Common myeloid progenitor, CD34-positive (primary cell): ENCODE results near the gene RPL13.
"Not testable (repeated sequence)": the region's sequence is repeated elsewhere in the genome, so short reads cannot be mapped to it uniquely, and the experiment has no call there.

ENCODE experiments used
- CTCF ChIA-PET: fragments of 350-600 bp; sonication (Branson Sonifier 250); formaldehyde crosslinking; loops from one replicate; lab custom pipeline; 2021; ENCODE audit warnings: antibody characterized with exemption; lab: Charles Lee
- POLR2A ChIA-PET: fragments of 350-600 bp; sonication (Branson Sonifier 250); formaldehyde crosslinking; loops from one replicate; lab custom pipeline; 2021; ENCODE audit warnings: antibody characterized with exemption; lab: Charles Lee
- DNase-seq, 3 donors: peaks; one replicate each; pipeline versions ENCODE4 v3.0.0 to v3.0.0-alpha.2; 2013
- H3K27ac ChIP-seq, 2 experiments: 1 replicate in 1 of 2; 2 replicates in 1 of 2; pipeline ENCODE4 v1.7.0; 2013; ENCODE audit warnings: inconsistent platforms in 2 of 2, low read length in 2 of 2, mild to moderate bottlenecking in 2 of 2, low read depth in 1 of 2, moderate library complexity in 1 of 2; ENCODE audit not compliant: severe bottlenecking in 2 of 2, insufficient read depth in 1 of 2, poor library complexity in 1 of 2
- H3K27me3 ChIP-seq, 5 experiments: replicated peaks in 2 of 5; 1 replicate in 3 of 5; 2 replicates in 2 of 5; pipeline versions ENCODE4 v1.6.1 to v1.7.0; 2013; ENCODE audit warnings: low read length in 4 of 5, mild to moderate bottlenecking in 2 of 5, moderate library complexity in 2 of 5, inconsistent platforms in 1 of 5; ENCODE audit not compliant: insufficient read depth in 5 of 5, control insufficient read depth in 4 of 5
- H3K36me3 ChIP-seq, 4 experiments: 1 replicate in 2 of 4; 2 replicates in 2 of 4; pipeline versions ENCODE4 v1.6.1 to v1.7.0; 2013; ENCODE audit warnings: low read length in 3 of 4, control low read depth in 1 of 4, mild to moderate bottlenecking in 1 of 4; ENCODE audit not compliant: control insufficient read depth in 4 of 4, insufficient read depth in 4 of 4
- H3K4me1 ChIP-seq, 4 experiments: 1 replicate in 3 of 4; 2 replicates in 1 of 4; pipeline versions ENCODE4 v1.6.1 to v1.7.1; 2013; ENCODE audit warnings: low read length in 3 of 4, mild to moderate bottlenecking in 3 of 4, control low read depth in 1 of 4, inconsistent platforms in 1 of 4, moderate library complexity in 1 of 4; ENCODE audit not compliant: control insufficient read depth in 4 of 4, insufficient read depth in 4 of 4; ENCODE audit errors: control extremely low read depth in 1 of 4
- H3K4me3 ChIP-seq, 7 experiments: 1 replicate in 4 of 7; 2 replicates in 3 of 7; pipeline versions ENCODE4 v1.5.1 to v1.7.0; 2013; ENCODE audit warnings: mild to moderate bottlenecking in 7 of 7, low read length in 6 of 7, moderate library complexity in 6 of 7, inconsistent platforms in 2 of 7, low read depth in 2 of 7, control low read depth in 1 of 7; ENCODE audit not compliant: insufficient read depth in 4 of 7, control insufficient read depth in 1 of 7; ENCODE audit errors: extremely low read depth in 1 of 7
- H3K9me3 ChIP-seq, 5 experiments: 1 replicate in 4 of 5; 2 replicates in 1 of 5; pipeline versions ENCODE4 v1.6.1 to v1.7.1; 2013; ENCODE audit warnings: low read length in 4 of 5, mild to moderate bottlenecking in 2 of 5, inconsistent platforms in 1 of 5, low read depth in 1 of 5, moderate library complexity in 1 of 5; ENCODE audit not compliant: control insufficient read depth in 4 of 5, insufficient read depth in 2 of 5; ENCODE audit errors: control extremely low read depth in 1 of 5
- WGBS: methylation state at CpG from one replicate; pipeline ENCODE4 v1.1.5; 2013; ENCODE audit not compliant: insufficient coverage; 5-methylcytosine and 5-hydroxymethylcytosine counted together

The RPL13 gene

DNA sequence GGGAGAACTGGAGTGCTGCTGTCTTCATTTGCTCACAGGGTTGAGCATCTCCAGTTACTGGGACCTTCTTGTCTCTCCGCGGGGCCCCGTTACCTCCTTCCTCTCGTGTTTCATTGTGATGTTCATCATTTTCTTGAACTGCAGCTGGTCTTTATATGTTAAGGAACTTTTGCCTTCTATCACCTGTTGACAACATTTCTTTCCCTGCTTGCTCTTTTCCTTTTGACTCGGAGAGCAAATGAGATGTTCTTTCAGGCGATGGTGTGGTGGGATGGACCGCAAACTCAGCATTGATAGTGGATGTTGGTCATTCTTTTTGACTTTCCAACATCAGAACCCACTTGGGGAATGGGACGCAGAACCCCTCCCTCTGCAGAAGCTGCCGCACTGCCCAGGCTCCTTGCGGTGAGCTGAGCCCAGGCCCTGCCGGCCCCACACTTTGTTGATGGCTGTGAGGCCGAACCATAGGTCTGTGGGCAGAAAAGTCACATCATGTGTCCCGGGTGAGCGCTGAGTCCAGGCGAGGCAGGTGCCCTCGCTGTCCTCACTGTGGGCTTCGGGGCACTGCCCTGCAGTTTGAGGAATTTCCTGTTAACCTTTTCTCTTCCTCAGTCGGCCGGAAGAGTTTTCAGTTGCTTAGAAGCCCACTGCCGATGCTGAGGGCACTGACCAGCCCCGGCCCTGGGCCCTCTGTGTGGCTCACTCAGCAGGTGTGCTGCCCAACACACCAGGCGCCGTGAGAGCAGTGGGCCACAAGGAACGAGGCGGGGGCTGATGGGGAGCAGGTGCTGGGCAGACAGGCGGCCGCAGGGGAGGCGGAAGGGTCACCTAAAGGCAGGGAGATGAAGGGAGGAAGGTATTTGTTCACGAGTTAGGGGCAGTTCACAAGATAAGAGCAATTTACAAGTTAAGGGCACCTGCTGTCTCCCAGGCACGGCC is 7.4 kb downstream of the RPL13 start:
- Histone ChIP-seq H3K9me3 (no peaks in the 10 kb centered on the region), H3K4me3 (no peak overlapping the region), H3K36me3 (peaks cover 5 to 21% (median 20%) of the 10 kb centered on the region in 4 experiments), H3K27me3 (no peaks in the 10 kb centered on the region), H3K27ac (no peak overlapping the region), H3K4me1 (peaks cover 0 to 50% (median 49%) of the 10 kb centered on the region in 4 experiments)
- no peak for DNase-seq
- 97% methylated on average over 26 of the region's 30 CpGs for WGBS
- ChIA-PET CTCF (interaction anchor here (0.6 to 1.3 kb wide), 2 partner anchors 12 to 16 kb away, joined by 3 read pairs; no protein-coding TSS in a partner anchor), POLR2A (no interaction called here)

DNA sequence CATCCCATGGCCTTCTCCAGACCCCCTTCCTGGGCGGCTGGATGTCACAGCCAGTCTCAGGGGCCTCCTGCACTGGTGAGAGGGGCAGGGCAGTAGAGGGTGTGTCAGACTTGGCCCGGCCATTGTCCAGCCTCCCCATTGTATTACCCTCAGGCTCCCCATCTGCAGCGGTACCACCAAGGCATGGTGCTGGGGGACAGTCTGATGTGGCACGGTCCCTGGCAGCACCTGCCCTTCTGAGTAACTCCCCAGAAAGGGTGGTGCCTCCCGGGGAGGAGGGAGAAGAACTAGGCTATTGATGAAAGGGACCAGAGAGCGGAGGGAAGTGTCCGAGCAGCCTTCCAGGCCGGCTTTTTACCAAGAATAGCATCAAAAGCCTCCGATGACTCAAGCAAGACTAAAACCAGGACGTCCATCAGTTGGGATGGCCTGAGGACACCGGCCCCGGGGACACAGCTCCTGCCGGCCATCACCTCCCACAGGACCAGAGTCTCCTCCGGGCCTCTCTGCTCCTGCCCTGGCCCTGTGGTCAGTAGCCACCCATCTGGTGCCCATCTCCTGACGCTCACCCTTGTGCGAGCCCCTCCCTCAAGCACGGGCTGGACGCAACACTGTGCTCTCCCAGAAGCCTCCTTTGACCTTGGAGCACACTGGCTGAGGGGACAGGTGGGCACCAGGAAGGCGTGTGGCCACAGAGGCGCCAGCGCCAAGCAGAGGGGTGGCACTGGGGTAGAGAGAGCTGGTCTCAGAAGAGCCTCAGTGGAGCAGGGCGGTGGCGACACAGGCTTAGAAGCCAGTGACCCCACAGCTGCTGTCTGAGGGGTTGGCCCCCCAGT is 9.2 kb downstream of the RPL13 start:
- H3K9me3 ChIP-seq: no peaks in the 10 kb centered on the region
- WGBS: 98% methylated on average over 20 of the region's 23 CpGs
- H3K36me3 ChIP-seq: peaks cover 0 to 5% (median 2%) of the 10 kb centered on the region in 4 experiments
- POLR2A ChIA-PET: interaction anchor here (0.6 kb wide), 2 partner anchors 33 to 41 kb away, joined by 3 to 4 read pairs; no protein-coding TSS in a partner anchor
- DNase-seq: no peak
- CTCF ChIA-PET: interaction anchor here (1.3 kb wide), 1 partner anchor 18 kb away, joined by 3 read pairs; no protein-coding TSS in a partner anchor
- H3K27ac ChIP-seq: no peak overlapping the region
- no peak overlapping the region for H3K4me3 ChIP-seq
- peaks cover 0 to 45% (median 41%) of the 10 kb centered on the region in 4 experiments for H3K4me1 ChIP-seq
- peaks cover 0 to 11% (median 0%) of the 10 kb centered on the region in 5 experiments for H3K27me3 ChIP-seq

DNA sequence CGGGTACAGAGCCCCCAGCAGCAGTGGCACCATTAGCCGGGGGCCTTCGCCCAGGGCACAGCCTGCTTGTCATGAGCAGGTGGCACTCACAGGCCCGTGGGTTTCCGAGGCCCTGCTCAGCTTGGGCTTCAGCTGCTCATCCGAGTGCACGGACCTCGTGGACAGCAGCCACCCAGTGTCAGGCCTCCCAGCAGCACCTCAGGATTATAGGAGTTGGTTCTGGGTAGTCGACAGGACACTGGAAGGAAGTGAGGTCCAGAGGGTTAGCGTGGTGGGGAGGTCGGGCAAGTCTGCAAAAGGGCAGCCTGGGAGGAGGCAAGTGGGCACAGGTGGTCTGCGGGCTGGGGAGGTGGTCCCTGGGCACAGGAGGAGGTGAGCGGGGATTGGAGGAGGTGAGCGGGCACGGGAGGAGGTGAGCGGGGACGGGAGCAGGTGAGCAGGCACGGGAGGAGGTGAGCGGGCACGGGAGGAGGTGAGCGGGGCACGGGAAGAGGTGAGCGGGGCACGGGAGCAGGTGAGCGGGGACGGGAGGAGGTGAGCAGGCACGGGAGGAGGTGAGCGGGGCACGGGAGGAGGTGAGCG is 10.0 kb downstream of the RPL13 start:
- H3K27ac ChIP-seq: no peak overlapping the region
- peaks cover 0 to 18% (median 2%) of the 10 kb centered on the region in 5 experiments for H3K27me3 ChIP-seq
- ChIA-PET CTCF (no interaction called here), POLR2A (interaction anchor here (0.6 kb wide), 2 partner anchors 32 to 42 kb away, joined by 3 to 4 read pairs; no protein-coding TSS in a partner anchor)
- no peak for DNase-seq
- no peak overlapping the region for H3K4me3 ChIP-seq
- peaks cover 0 to 5% (median 0%) of the 10 kb centered on the region in 4 experiments for H3K36me3 ChIP-seq
- no peaks in the 10 kb centered on the region for H3K9me3 ChIP-seq
- H3K4me1 ChIP-seq: peaks cover 0 to 45% (median 40%) of the 10 kb centered on the region in 4 experiments
- WGBS: 87% methylated on average over 16 of the region's 30 CpGs

DNA sequence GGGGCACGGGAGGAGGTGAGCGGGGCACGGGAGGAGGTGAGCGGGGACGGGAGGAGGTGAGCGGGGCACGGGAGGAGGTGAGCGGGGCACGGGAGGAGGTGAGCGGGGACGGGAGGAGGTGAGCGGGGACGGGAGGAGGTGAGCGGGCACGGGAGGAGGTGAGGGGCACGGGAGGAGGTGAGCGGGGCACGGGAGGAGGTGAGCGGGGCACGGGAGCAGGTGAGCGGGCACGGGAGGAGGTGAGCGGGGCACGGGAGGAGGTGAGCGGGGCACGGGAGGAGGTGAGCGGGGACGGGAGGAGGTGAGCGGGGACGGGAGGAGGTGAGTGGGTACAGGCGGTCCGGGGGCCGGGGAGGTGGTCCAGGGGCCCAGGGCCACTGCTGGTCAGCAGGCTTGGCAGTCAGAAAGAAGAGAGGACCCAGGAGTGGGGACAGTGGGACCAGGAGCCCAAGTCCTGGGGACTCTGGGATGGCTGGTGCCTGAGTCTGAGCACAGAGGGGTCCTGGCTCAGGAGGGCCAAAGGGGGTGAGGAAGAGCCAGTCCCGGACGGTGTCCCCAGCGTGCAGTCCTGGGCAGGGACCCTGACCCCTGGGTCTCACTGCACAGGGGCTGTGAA is 10.6 kb downstream of the RPL13 start:
- H3K36me3 ChIP-seq, POLR2A ChIA-PET, DNase-seq, H3K4me3 ChIP-seq, CTCF ChIA-PET, H3K9me3 ChIP-seq, H3K27ac ChIP-seq: not testable (repeated sequence)
- WGBS: 95% methylated on average over 20 of the region's 36 CpGs
- Histone ChIP-seq H3K4me1 (peaks cover 0 to 39% (median 37%) of the 10 kb centered on the region in 4 experiments), H3K27me3 (peaks cover 0 to 24% (median 2%) of the 10 kb centered on the region in 5 experiments)

DNA sequence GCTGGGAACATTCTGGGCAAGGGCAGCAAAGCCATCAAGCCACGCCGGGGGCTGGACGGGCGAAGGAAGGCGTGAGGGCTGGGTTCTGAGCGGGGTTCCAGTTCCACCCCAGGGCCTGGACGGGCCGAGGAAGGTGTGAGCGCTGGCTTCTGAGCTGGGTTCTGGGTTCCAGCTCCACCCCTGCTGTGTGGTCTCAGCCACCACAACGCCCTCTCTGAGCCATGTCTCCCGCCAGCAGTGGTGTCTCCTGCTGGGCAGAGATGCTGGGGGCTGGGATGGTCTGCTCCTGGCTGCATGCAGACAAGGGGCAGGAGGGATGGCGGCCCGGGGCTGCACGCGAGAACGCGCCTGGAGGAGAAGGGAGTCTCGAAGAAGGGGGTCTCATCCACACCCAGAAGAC is 11.2 kb downstream of the RPL13 start:
- WGBS: 90% methylated on average over 16 of the region's 18 CpGs
- H3K27me3 ChIP-seq: peaks cover 0 to 29% (median 2%) of the 10 kb centered on the region in 5 experiments
- DNase-seq: no peak
- peaks cover 0 to 5% (median 0%) of the 10 kb centered on the region in 4 experiments for H3K36me3 ChIP-seq
- no peak overlapping the region for H3K27ac ChIP-seq
- POLR2A ChIA-PET: no interaction called here
- no peaks in the 10 kb centered on the region for H3K9me3 ChIP-seq
- no peak overlapping the region for H3K4me3 ChIP-seq
- H3K4me1 ChIP-seq: peaks cover 0 to 39% (median 36%) of the 10 kb centered on the region in 4 experiments
- CTCF ChIA-PET: no interaction called here

DNA sequence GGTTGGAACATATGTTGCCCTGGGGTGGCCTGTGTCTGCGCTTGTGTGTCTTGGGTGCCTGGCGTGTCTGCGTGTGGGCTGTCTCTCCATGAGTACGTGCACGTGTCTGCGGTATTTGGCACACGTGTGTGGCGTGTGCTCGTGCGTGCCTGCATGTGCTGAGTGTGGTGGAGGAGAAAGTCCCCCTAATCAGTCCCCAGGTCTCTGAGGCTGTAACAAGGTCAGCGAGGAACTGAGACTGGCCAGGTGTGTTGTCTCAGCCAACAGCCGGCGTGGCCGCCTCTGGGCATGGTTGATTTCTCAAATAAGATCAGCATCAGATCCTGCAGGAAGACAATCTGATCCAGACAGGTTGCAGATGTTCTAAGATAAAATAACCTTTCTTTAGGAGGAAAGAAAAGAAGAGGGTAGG is 11.6 kb downstream of the RPL13 start:
- Histone ChIP-seq H3K4me1 (peaks cover 0 to 39% (median 36%) of the 10 kb centered on the region in 4 experiments), H3K36me3 (peaks cover 0 to 5% (median 0%) of the 10 kb centered on the region in 4 experiments), H3K4me3 (peak overlapping the region in 1 of 7 experiments; percentile 14), H3K9me3 (peaks cover 0 to 4% (median 0%) of the 10 kb centered on the region in 5 experiments), H3K27ac (no peak overlapping the region), H3K27me3 (peaks cover 0 to 33% (median 2%) of the 10 kb centered on the region in 5 experiments)
- ChIA-PET CTCF (no interaction called here), POLR2A (no interaction called here)
- DNase-seq: peak; percentile 34 to 85 (median 81)
- 16% methylated on average over 7 of the region's 14 CpGs for WGBS
